HG02870 (cell line): ENCODE data around the gene OR52J3.

Source experiments
- ATAC-seq: cut with Tn5 transposase; IDR thresholded peaks from one replicate; pipeline ENCODE4 v1.9.1; 2021; ENCODE audit warnings: mild to moderate bottlenecking, moderate library complexity; ENCODE audit not compliant: unreplicated experiment

Gene OR52J3

DNA sequence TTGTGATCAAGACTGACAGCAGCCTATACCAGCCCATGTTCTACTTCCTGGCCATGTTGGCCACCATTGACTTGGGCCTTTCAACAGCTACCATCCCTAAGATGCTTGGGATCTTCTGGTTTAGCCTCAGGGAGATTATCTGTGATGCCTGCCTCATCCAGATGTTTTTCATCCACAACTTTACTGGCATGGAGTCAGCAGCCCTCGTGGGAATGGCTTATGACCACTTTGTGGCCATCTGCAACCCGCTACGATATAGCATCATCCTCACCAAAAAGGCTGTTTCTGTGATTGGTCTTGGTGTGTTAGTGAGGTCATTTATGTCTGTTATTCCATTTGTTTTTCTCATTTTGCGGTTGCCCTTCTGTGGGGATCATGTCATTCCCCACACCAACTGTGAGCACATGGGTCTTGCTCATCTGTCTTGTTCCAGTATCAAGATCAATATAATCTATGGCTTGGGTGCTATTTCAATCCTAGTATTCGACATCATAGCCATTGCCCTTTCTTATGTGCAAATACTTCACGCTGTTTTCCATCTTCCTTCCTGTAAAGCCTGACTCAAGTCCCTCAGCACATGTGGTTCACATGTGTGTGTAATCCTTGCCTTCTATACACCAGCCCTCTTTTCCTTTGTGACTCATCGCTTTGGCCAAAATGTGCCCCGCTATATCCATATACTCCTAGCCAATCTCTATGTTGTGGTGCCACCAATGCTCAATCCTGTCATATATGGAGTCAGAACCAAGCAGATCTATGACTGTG, 46.7 kb downstream of the OR52J3 start:
- ATAC-seq, result no peak

DNA sequence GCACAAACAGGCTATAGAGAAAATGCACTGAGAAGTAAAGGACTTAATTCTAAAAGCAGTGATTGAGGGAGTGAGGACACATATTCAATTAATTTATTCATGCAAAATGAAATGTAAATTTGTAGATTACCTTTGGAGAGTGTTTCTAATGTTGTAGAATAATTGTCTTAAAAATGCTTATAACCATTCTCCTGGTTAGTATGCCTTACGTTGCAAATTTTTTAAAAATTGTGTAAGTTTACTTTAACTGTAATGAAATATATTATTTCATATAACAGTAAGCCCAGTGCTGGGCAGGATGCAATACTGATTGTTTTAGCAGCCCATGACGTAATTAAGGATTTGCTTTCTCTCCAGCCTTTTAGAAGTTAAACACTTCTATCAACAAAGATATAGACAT, 49.7 kb downstream of the OR52J3 start:
- no peak for ATAC-seq
